ENCODE data around the gene CORO6. TPM values are rescaled to one million over a fixed set of nuclear protein-coding genes. Genes with fewer than 3 reads are reported as not detected.

CORO6 gene
- total and polyA plus RNA-seq, 2 of the 13 experiments (the other 11 are each of a cell fraction or from before 2014, with no cell fraction given), result 0.42 to 0.82 TPM

DNA sequence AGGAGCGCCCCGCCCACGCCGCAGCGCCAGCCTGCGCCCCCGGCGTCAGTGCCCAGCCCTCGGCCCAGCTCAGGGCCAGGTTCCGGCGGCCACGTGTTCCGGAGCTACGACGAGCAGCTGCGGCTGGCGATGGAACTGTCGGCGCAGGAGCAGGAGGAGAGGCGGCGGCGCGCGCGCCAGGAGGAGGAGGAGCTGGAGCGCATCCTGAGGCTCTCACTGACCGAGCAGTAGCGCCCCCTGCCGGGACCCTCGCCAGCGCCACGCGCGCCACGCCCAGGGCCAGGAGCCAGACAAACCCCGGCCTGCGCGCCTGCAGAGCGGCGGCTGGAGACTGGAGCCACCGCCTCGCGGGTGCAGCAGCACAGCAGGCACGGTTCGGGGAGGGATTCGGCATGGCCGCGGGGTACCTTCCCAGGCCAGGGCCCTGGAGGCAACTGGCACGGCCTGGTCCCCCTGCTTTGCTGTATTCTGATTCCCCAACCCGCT, 9.3 kb downstream of the CORO6 start (continued):
- TF ChIP-seq LCORL (IDR thresholded peaks at IDR 0.05) (no peak), LCORL (CRISPR knock-in tag; IDR thresholded peaks at IDR 0.05) (no peak), KDM1A (CRISPR knock-in tag; IDR thresholded peaks at IDR 0.05) (no peak; the same call in 1 of the 2 replicates), ZNF143 (CRISPR knock-in tag; IDR thresholded peaks at IDR 0.05) (no peak; the same call in 1 of the 2 replicates), ZNF607 (CRISPR knock-in tag; IDR thresholded peaks at IDR 0.05; ENCODE audit: borderline replicate concordance) (peak; percentile 84; the same call in 1 of the 2 replicates), SIX1 (CRISPR knock-in tag; IDR thresholded peaks at IDR 0.05; ENCODE audit: borderline replicate concordance) (no peak), ZNF446 (CRISPR knock-in tag; IDR thresholded peaks at IDR 0.05) (peak; percentile 75), STAT5B (CRISPR knock-in tag; IDR thresholded peaks at IDR 0.05) (no peak), CHCHD3 (CRISPR knock-in tag; IDR thresholded peaks at IDR 0.05) (peak; percentile 97; the same call in 1 of the 2 replicates), YEATS2 (CRISPR knock-in tag; IDR thresholded peaks at IDR 0.05; ENCODE audit: borderline replicate concordance) (peak; percentile 54; the same call in 1 of the 2 replicates), PLRG1 (conservative IDR thresholded peaks at IDR 0.05) (no peak), NFIC (IDR thresholded peaks at IDR 0.05; ENCODE audit: low read length) (no peak), ZNF468 (CRISPR knock-in tag; IDR thresholded peaks at IDR 0.05) (no peak), DNMT1 (CRISPR knock-in tag; IDR thresholded peaks at IDR 0.05) (peak; percentile 37; the same call in 1 of the 2 replicates), ZNF569 (CRISPR knock-in tag; IDR thresholded peaks at IDR 0.05; ENCODE audit: borderline replicate concordance) (no peak), MIXL1 (CRISPR knock-in tag; IDR thresholded peaks at IDR 0.05) (peak; percentile 12; the same call in 1 of the 2 replicates)
- TF ChIP-seq, protein P1, sequence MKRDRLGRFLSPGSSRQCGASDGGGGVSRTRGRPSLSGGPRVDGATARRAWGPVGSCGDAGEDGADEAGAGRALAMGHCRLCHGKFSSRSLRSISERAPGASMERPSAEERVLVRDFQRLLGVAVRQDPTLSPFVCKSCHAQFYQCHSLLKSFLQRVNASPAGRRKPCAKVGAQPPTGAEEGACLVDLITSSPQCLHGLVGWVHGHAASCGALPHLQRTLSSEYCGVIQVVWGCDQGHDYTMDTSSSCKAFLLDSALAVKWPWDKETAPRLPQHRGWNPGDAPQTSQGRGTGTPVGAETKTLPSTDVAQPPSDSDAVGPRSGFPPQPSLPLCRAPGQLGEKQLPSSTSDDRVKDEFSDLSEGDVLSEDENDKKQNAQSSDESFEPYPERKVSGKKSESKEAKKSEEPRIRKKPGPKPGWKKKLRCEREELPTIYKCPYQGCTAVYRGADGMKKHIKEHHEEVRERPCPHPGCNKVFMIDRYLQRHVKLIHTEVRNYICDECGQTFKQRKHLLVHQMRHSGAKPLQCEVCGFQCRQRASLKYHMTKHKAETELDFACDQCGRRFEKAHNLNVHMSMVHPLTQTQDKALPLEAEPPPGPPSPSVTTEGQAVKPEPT (CRISPR knock-in tag; IDR thresholded peaks at IDR 0.05; ENCODE audit: low read depth), result 0 out of 2 replicates have a peak, but pooled peaks have one; percentile 47
- TF ChIP-seq, protein P2, sequence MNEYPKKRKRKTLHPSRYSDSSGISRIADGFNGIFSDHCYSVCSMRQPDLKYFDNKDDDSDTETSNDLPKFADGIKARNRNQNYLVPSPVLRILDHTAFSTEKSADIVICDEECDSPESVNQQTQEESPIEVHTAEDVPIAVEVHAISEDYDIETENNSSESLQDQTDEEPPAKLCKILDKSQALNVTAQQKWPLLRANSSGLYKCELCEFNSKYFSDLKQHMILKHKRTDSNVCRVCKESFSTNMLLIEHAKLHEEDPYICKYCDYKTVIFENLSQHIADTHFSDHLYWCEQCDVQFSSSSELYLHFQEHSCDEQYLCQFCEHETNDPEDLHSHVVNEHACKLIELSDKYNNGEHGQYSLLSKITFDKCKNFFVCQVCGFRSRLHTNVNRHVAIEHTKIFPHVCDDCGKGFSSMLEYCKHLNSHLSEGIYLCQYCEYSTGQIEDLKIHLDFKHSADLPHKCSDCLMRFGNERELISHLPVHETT (CRISPR knock-in tag; conservative IDR thresholded peaks at IDR 0.05), result peak; percentile 78; the same call in 1 of the 2 replicates
- TF ChIP-seq, protein P3, sequence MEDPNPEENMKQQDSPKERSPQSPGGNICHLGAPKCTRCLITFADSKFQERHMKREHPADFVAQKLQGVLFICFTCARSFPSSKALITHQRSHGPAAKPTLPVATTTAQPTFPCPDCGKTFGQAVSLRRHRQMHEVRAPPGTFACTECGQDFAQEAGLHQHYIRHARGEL (CRISPR knock-in tag; IDR thresholded peaks at IDR 0.05), result no peak
- TF ChIP-seq, protein P4, sequence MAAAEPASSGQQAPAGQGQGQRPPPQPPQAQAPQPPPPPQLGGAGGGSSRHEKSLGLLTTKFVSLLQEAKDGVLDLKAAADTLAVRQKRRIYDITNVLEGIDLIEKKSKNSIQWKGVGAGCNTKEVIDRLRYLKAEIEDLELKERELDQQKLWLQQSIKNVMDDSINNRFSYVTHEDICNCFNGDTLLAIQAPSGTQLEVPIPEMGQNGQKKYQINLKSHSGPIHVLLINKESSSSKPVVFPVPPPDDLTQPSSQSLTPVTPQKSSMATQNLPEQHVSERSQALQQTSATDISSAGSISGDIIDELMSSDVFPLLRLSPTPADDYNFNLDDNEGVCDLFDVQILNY (CRISPR knock-in tag; conservative IDR thresholded peaks at IDR 0.05), result peak; percentile 46; the same call in 1 of the 2 replicates
- TF ChIP-seq, protein P5, sequence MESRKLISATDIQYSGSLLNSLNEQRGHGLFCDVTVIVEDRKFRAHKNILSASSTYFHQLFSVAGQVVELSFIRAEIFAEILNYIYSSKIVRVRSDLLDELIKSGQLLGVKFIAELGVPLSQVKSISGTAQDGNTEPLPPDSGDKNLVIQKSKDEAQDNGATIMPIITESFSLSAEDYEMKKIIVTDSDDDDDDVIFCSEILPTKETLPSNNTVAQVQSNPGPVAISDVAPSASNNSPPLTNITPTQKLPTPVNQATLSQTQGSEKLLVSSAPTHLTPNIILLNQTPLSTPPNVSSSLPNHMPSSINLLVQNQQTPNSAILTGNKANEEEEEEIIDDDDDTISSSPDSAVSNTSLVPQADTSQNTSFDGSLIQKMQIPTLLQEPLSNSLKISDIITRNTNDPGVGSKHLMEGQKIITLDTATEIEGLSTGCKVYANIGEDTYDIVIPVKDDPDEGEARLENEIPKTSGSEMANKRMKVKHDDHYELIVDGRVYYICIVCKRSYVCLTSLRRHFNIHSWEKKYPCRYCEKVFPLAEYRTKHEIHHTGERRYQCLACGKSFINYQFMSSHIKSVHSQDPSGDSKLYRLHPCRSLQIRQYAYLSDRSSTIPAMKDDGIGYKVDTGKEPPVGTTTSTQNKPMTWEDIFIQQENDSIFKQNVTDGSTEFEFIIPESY (CRISPR knock-in tag; IDR thresholded peaks at IDR 0.05), result 0 out of 2 replicates have a peak, but pooled peaks have one; percentile 6
- TF ChIP-seq, protein P6, sequence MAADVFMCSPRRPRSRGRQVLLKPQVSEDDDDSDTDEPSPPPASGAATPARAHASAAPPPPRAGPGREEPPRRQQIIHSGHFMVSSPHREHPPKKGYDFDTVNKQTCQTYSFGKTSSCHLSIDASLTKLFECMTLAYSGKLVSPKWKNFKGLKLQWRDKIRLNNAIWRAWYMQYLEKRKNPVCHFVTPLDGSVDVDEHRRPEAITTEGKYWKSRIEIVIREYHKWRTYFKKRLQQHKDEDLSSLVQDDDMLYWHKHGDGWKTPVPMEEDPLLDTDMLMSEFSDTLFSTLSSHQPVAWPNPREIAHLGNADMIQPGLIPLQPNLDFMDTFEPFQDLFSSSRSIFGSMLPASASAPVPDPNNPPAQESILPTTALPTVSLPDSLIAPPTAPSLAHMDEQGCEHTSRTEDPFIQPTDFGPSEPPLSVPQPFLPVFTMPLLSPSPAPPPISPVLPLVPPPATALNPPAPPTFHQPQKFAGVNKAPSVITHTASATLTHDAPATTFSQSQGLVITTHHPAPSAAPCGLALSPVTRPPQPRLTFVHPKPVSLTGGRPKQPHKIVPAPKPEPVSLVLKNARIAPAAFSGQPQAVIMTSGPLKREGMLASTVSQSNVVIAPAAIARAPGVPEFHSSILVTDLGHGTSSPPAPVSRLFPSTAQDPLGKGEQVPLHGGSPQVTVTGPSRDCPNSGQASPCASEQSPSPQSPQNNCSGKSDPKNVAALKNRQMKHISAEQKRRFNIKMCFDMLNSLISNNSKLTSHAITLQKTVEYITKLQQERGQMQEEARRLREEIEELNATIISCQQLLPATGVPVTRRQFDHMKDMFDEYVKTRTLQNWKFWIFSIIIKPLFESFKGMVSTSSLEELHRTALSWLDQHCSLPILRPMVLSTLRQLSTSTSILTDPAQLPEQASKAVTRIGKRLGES (CRISPR knock-in tag; IDR thresholded peaks at IDR 0.05; ENCODE audit: borderline replicate concordance), result no peak; the same call in 1 of the 2 replicates
